Aorta (tissue), 5 donors: ENCODE results near the gene CALR. TPM values are rescaled to one million over a fixed set of nuclear protein-coding genes. Genes with fewer than 3 reads are reported as not detected.

Source experiments
- ATAC-seq: fragments of 200-7000 bp; cut with Tn5 transposase; one replicate; pipeline ENCODE4 v1.9.1; 2022; ENCODE audit warnings: moderate library complexity; ENCODE audit not compliant: low FRiP score
- DNase-seq, 2 donors: peaks; one replicate each; pipeline ENCODE4 v3.0.0-alpha.2; 2020
- H3K27ac ChIP-seq, 2 donors: one replicate each; pipeline ENCODE4 v1.5.1; 2013; ENCODE audit warnings: low read length in 2 of 2, mild to moderate bottlenecking in 2 of 2, moderate library complexity in 2 of 2, control low read depth in 1 of 2, inconsistent platforms in 1 of 2, low read depth in 1 of 2
- H3K27me3 ChIP-seq, 2 donors: one replicate each; pipeline ENCODE4 v1.6.1; 2013; ENCODE audit warnings: control low read depth in 1 of 2, low read length in 1 of 2, mild to moderate bottlenecking in 1 of 2, moderate library complexity in 1 of 2; ENCODE audit not compliant: insufficient read depth in 2 of 2, control insufficient read depth in 1 of 2
- H3K36me3 ChIP-seq, 2 donors: one replicate each; pipeline ENCODE4 v1.6.1; 2013; ENCODE audit warnings: control low read depth in 1 of 2, low read length in 1 of 2, mild to moderate bottlenecking in 1 of 2; ENCODE audit not compliant: insufficient read depth in 2 of 2, control insufficient read depth in 1 of 2
- H3K4me1 ChIP-seq, 2 donors: one replicate each; pipeline ENCODE4 v1.6.1; 2013; ENCODE audit warnings: low read length in 2 of 2, control low read depth in 1 of 2, mild to moderate bottlenecking in 1 of 2, moderate library complexity in 1 of 2; ENCODE audit not compliant: insufficient read depth in 2 of 2, control insufficient read depth in 1 of 2
- H3K4me3 ChIP-seq, 2 donors: one replicate each; pipeline ENCODE4 v1.5.1; 2013; ENCODE audit warnings: low read length in 2 of 2, control low read depth in 1 of 2, mild to moderate bottlenecking in 1 of 2
- H3K9me3 ChIP-seq: one replicate; pipeline ENCODE4 v1.6.1; 2013; ENCODE audit warnings: mild to moderate bottlenecking, low read length; ENCODE audit not compliant: control insufficient read depth
- WGBS, 2 donors: extraction: QIAGEN DNeasy Blood & Tissue Kit; methylation state at CpG; one replicate each; pipeline ENCODE4 v1.1.7; 2013; 5-methylcytosine and 5-hydroxymethylcytosine counted together
- intact Hi-C, 2 donors: fragments of 100-400 bp; cut with DNase I; formaldehyde crosslinking; loops; one replicate each; pipeline versions ENCODE4 v1.14.2 to v1.15.0; 2022
- polyA plus RNA-seq, 2 donors: library from polyadenylated mRNA; stranded (reverse); fragments of 200-250 nt; gene quantifications; one replicate each; pipeline ENCODE4 v1.2.3, GENCODE V29; 2013
- total RNA-seq, 2 donors: library from RNA; stranded (reverse); fragmentation: NEBNext Ultra II Directional; extraction: Animal tissue kit (Norgen Biotek cat#: 25700); gene quantifications; one replicate each; pipeline ENCODE4 v1.2.1, GENCODE V29; 2021
- donor health status: healthy with polysubstance abuse.
- donor health status: Bipolar disorder and iron deficiency.
- donor health status: DM: no; HTN: no; CAD: no.
- donor health status: DM: no; HTN: no; CAD: no.
- donor health status: DM: yes; HTN: yes; CAD: no.

The CALR gene
- total and polyA plus RNA-seq, 4 donors = 232 to 778 (median 472) TPM

DNA sequence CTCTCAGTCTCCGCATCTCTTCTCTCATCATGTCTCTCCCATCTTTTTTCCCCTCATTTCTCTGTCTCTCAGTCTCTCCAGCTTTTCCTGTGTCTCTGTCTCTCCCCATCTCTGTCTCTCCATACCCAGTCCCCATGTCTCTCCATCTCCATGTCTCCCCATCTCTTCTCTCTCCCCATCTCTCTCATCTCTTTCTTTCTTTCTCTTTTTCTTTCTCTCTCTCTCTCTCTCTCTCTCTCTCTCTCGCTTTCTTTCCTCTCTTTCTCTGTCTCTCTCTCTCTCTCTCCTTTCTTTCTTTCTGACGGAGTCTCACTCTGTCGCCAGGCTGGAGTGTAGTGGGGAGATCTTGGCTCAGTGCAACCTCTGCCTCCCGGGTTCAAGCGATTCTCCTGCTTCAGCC lies 44.2 kb downstream of the CALR start:
- Histone ChIP-seq H3K4me3 (no peak overlapping the region), H3K27ac (no peak overlapping the region), H3K27me3 (no peaks in the 10 kb centered on the region), H3K9me3 (no peaks in the 10 kb centered on the region), H3K4me1 (no peaks in the 10 kb centered on the region), H3K36me3 (no peaks in the 10 kb centered on the region)
- WGBS, 2 donors = 89 to 90% methylated on average over 6 of the region's 6 CpGs
- intact Hi-C loops = loop anchor here in 1 of 2 donors (1.0 kb wide), 1 partner anchor 111 kb away; no protein-coding TSS in a partner anchor
- DNase-seq (no peak), ATAC-seq (no peak)

- intact Hi-C loops = loop anchor here in 1 of 2 donors (1.0 kb wide), 1 partner anchor 110 kb away; no protein-coding TSS in a partner anchor
- ATAC-seq (no peak), DNase-seq (no peak)
- Histone ChIP-seq H3K4me1 (no peaks in the 10 kb centered on the region), H3K27ac (no peak overlapping the region), H3K9me3 (no peaks in the 10 kb centered on the region), H3K27me3 (no peaks in the 10 kb centered on the region), H3K36me3 (no peaks in the 10 kb centered on the region), H3K4me3 (no peak overlapping the region)
- WGBS, 2 donors = 56 to 58% methylated on average over 10 of the region's 10 CpGs
Observed at GRCh38 chr19:12983091-12983490, 44.7 kb downstream of the CALR start.

DNA sequence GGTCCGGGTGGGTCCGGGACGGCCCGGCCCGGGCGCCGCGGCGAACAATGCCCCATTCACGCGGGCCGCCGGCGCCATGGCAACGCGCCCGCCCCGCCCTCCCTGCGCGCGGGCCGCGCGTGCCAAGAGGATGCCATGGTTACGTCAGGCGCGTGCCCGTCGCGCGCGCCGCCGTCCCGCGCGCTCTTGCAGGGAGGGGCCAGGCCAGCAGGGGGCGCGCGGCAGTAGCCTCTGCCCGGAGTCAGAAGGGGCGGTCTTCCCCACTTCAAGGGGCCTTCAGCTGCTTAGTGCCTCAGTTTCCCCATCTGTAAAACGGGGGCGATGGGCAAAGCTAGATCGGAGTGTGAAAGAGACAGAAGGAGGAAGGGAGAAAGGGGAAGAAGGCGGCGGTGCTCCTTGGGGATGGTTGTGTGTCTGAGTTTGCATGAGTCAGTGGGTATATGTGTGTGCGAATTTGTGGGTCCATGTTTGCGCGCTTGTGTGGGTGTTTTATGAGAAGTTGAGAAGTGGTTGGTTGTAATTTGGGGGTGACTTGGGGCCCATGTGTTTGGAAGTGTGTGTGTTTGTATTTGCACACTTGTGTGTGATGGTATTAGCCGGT lies 45.2 kb downstream of the CALR start:
- ATAC-seq (peak; percentile 93), DNase-seq (peak; percentile 81 to 93)
- intact Hi-C loops = loop anchor here in 1 of 2 donors (1.0 kb wide), 1 partner anchor 110 kb away; no protein-coding TSS in a partner anchor
- no peaks in the 10 kb centered on the region for H3K27me3 ChIP-seq
- WGBS, 2 donors = 10 to 16% methylated on average over 32 to 51 of the region's 51 CpGs
- no peak overlapping the region for H3K27ac ChIP-seq
- no peaks in the 10 kb centered on the region for H3K9me3 ChIP-seq
- H3K4me3 ChIP-seq = no peak overlapping the region
- H3K4me1 ChIP-seq = no peaks in the 10 kb centered on the region
- no peaks in the 10 kb centered on the region for H3K36me3 ChIP-seq

DNA sequence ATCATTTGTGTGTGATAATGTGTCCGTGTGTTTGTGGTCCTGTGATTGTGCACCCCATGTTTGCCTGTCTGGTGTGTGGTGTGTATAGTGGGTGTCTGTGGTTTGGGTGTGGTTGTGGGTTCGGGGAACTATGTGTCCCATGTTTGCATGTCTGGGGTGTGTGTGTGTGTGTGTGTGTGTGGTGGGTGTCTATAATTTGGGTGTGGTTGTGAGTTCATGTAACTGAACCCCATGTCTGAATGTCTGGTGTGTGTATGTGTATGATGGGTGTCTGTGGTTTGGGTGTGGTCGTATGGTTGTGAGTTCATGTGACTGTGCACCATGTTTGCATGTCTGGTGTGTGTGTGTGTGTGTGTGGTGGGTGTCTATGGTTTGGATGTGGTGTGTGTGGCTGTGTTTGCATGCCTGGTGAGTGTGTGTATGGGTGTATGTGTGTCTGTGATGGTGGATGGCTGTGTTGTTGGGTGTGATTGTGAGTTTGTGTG lies 45.8 kb downstream of the CALR start:
- H3K27ac ChIP-seq = no peak overlapping the region
- H3K4me1 ChIP-seq = no peaks in the 10 kb centered on the region
- no peaks in the 10 kb centered on the region for H3K36me3 ChIP-seq
- ATAC-seq (no peak), DNase-seq (no peak)
- 71 to 77% methylated on average over 3 of the region's 3 CpGs for WGBS, 2 donors
- no peaks in the 10 kb centered on the region for H3K27me3 ChIP-seq
- H3K9me3 ChIP-seq = no peaks in the 10 kb centered on the region
- H3K4me3 ChIP-seq = no peak overlapping the region
- intact Hi-C loops = no loop called here

DNA sequence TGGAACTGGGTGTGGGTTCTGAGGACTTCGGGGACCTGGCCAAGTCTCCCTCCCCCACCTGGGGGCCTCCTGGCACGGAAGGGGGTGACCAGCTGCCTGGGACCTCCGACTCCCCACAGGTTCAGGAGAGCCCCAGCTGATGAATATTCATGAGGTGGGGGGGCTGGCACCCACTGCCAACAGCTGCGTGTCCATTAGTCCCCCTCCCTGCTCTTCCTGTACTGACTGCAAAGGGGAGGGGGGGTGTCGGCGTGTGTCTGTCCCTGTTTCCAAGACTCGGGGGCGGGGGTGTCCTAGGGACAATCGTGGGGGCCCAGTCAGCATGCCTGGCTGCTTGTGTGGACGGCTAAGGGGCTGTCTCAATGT lies 46.3 kb downstream of the CALR start:
- Histone ChIP-seq H3K4me3 (no peak overlapping the region), H3K9me3 (no peaks in the 10 kb centered on the region), H3K27me3 (no peaks in the 10 kb centered on the region), H3K36me3 (no peaks in the 10 kb centered on the region), H3K4me1 (no peaks in the 10 kb centered on the region), H3K27ac (no peak overlapping the region)
- DNase-seq (no peak), ATAC-seq (no peak)
- WGBS, 2 donors = 39 to 40% methylated on average over 10 of the region's 10 CpGs
- intact Hi-C loops = no loop called here

DNA sequence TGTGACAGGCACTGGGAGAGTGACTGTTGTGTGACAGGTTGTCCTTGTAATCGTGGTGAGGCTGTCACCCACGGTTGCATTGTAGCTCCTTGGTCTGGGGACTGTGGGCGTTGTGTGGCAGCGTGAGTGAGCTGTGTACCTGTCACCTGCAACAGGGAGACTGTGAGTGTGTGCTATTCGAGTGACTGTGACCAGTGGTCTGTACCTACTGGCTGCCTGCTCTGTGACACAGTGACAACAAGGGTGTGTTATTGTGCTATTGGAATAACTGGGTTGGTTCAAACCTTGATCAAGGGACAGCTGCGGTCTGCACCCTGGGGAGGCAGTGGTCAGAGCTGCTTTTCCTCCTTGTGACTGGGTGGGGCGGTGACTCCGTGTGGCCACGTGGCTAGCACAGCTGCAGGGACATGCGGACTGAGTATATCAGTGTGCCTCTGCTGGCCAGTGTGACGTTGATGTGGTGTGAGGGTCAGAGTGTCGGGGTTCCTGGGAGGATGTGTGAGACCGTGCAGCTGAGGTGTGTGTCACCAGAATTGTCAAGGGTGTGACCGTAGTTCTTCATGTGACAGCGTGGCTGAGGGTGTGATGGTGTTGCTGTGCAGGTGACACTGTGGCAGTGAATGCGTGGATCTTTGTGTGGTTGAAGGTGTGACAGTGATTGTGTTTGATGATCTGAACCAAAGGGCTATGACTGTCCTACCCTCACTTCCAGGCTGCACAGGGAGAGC lies 46.8 kb downstream of the CALR start:
- ATAC-seq (peak; percentile 53), DNase-seq (no peak)
- no peak overlapping the region for H3K27ac ChIP-seq
- no peaks in the 10 kb centered on the region for H3K36me3 ChIP-seq
- H3K27me3 ChIP-seq = no peaks in the 10 kb centered on the region
- intact Hi-C loops = no loop called here
- no peak overlapping the region for H3K4me3 ChIP-seq
- H3K4me1 ChIP-seq = no peaks in the 10 kb centered on the region
- WGBS, 2 donors = 70 to 71% methylated on average over 16 of the region's 16 CpGs
- H3K9me3 ChIP-seq = no peaks in the 10 kb centered on the region

DNA sequence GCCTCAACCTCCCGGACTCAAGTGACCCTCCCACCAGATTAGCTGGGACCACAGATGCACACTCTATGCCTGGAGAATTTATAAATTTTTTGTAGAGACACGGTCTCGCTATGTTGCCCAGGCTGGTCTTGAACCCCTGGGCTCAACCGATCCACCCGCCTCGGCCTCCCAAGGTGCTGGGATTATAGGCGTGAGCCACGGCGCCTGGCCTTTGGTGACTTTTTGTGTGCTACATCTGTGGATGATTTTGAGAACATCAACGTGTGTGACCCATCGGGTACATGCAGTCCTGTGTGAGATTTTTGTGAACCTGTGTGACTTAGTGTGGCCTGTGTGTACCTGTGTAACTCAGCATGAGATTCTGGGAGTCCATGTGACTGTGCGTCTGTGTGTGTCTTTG lies 48.3 kb downstream of the CALR start:
- WGBS, 2 donors = 94 to 96% methylated on average over 12 of the region's 12 CpGs
- Histone ChIP-seq H3K27me3 (no peaks in the 10 kb centered on the region), H3K9me3 (no peaks in the 10 kb centered on the region), H3K27ac (no peak overlapping the region), H3K4me3 (no peak overlapping the region), H3K4me1 (no peaks in the 10 kb centered on the region), H3K36me3 (no peaks in the 10 kb centered on the region)
- ATAC-seq = no peak
- intact Hi-C loops = no loop called here
- DNase-seq = no peak

DNA sequence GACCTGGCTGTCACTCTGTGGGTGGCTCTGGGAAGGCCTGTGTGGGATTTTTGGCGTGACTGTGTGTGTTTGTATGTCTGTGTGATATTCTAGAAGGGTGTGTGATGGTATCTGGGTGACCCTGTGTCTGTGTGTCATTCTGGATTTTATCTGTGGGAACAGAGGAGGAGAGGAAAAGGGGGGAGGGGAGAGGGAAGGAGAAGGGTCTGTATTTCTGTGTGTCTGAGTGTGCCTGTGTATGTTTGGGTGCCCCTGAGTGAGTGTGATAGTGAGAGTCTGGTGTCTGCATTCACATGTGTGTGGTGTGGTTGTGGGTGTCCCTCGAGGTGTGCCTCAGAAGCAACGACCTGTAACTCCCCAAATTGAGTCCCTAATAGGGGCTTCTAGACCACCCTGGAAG lies 48.8 kb downstream of the CALR start:
- Histone ChIP-seq H3K9me3 (no peaks in the 10 kb centered on the region), H3K27me3 (no peaks in the 10 kb centered on the region), H3K4me1 (no peaks in the 10 kb centered on the region), H3K4me3 (no peak overlapping the region), H3K36me3 (no peaks in the 10 kb centered on the region), H3K27ac (no peak overlapping the region)
- DNase-seq (no peak), ATAC-seq (no peak)
- WGBS, 2 donors = 87 to 90% methylated on average over 3 of the region's 3 CpGs
- intact Hi-C loops = no loop called here

GRCh38 chr19:12987781-12988180 lies 49.4 kb downstream of the CALR start:
- H3K4me1 ChIP-seq = no peaks in the 10 kb centered on the region
- no peaks in the 10 kb centered on the region for H3K36me3 ChIP-seq
- H3K27me3 ChIP-seq = no peaks in the 10 kb centered on the region
- DNase-seq (no peak), ATAC-seq (no peak)
- intact Hi-C loops = no loop called here
- H3K4me3 ChIP-seq = no peak overlapping the region
- WGBS, 2 donors = 82 to 84% methylated on average over 10 of the region's 10 CpGs
- H3K9me3 ChIP-seq = no peaks in the 10 kb centered on the region
- H3K27ac ChIP-seq = no peak overlapping the region
